ENCODE measurements around the gene NRP2.
A peak's percentile ranks its signal among the peaks of the same experiment; 100 is the strongest.

NRP2 gene

DNA sequence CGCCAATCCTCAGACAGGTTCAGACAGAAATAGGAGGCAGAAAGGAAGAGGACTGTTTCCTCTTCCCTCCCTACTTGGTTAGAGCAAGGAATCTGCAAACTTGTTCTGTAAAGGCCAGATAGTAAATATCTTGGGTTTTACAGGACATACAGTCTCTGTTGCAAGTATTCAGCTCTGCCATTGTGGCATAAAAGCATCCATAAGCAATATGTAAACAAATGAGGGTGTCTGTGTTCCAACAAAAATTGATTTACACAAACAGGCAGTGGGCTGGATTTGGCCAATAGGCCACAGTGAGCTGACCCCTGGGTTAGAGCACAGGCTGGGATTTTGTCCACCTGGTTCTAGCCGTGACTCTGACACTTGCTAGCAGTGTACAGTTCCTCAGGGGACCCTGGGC lies 89.4 kb downstream of the NRP2 start:
- no peaks in the 10 kb centered on the region for H3K9me3 ChIP-seq (ENCODE audit: insufficient read depth, low read depth, low read length)
- H3K4me3 ChIP-seq (ENCODE audit: low read length, poor library complexity, severe bottlenecking): no peak overlapping the region
- H3K79me2 ChIP-seq (ENCODE audit: insufficient read depth, low read length): no peaks in the 10 kb centered on the region
- H3K4me2 ChIP-seq (ENCODE audit: low read depth, low read length, poor library complexity, severe bottlenecking): peak overlapping the region; percentile 7
- H3K9ac ChIP-seq (ENCODE audit: low read depth, low read length, poor library complexity, severe bottlenecking): no peak overlapping the region
- no peaks in the 10 kb centered on the region for H3K9me2 ChIP-seq (replicated peaks; ENCODE audit: low read depth, low read length)
- H3K4me1 ChIP-seq (ENCODE audit: insufficient read depth, low read length, poor library complexity, severe bottlenecking): peaks cover 49% of the 10 kb centered on the region
- H2AFZ ChIP-seq (ENCODE audit: low read length): no peak overlapping the region
- no peak for TF ChIP-seq EZH2phosphoT487 (IDR thresholded peaks at IDR 0.05; ENCODE audit: borderline replicate concordance)
- TF ChIP-seq, protein P1, sequence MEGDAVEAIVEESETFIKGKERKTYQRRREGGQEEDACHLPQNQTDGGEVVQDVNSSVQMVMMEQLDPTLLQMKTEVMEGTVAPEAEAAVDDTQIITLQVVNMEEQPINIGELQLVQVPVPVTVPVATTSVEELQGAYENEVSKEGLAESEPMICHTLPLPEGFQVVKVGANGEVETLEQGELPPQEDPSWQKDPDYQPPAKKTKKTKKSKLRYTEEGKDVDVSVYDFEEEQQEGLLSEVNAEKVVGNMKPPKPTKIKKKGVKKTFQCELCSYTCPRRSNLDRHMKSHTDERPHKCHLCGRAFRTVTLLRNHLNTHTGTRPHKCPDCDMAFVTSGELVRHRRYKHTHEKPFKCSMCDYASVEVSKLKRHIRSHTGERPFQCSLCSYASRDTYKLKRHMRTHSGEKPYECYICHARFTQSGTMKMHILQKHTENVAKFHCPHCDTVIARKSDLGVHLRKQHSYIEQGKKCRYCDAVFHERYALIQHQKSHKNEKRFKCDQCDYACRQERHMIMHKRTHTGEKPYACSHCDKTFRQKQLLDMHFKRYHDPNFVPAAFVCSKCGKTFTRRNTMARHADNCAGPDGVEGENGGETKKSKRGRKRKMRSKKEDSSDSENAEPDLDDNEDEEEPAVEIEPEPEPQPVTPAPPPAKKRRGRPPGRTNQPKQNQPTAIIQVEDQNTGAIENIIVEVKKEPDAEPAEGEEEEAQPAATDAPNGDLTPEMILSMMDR (conservative IDR thresholded peaks at IDR 0.05; ENCODE audit: low read length): no peak
- H3K27me3 ChIP-seq (ENCODE audit: insufficient read depth, low read length, poor library complexity, severe bottlenecking): no peaks in the 10 kb centered on the region
- no peaks in the 10 kb centered on the region for H4K20me1 ChIP-seq (ENCODE audit: insufficient read depth, low read length, poor library complexity, severe bottlenecking)
- H3K36me3 ChIP-seq (ENCODE audit: insufficient read depth, low read length): no peaks in the 10 kb centered on the region
- no peaks in the 10 kb centered on the region for H3F3A ChIP-seq (ENCODE audit: low read depth)

DNA sequence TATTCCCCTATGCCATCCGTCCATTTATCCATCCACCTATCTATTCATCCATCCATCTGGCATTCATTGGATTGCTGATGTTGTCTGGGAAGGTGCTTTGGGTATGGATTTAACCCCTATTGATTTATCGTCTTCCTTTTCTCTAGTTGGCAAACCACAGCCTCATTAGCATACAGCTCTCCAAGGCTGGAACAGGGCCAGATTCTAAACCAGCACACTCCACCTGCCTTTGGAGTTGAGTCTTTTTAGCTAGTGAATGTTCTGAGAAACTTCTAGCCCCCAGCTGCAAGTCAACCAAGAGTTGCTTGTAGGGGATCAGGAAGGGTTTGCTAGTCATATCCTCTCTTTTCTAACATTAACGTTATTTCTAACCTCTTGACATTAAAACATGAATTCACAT lies 90.7 kb downstream of the NRP2 start:
- no peaks in the 10 kb centered on the region for H3K9me3 ChIP-seq (ENCODE audit: insufficient read depth, low read depth, low read length)
- H3F3A ChIP-seq (ENCODE audit: low read depth): no peaks in the 10 kb centered on the region
- H3K4me2 ChIP-seq (ENCODE audit: low read depth, low read length, poor library complexity, severe bottlenecking): no peak overlapping the region
- H3K36me3 ChIP-seq (ENCODE audit: insufficient read depth, low read length): no peaks in the 10 kb centered on the region
- H3K27me3 ChIP-seq (ENCODE audit: insufficient read depth, low read length, poor library complexity, severe bottlenecking): no peaks in the 10 kb centered on the region
- H3K9ac ChIP-seq (ENCODE audit: low read depth, low read length, poor library complexity, severe bottlenecking): no peak overlapping the region
- H3K79me2 ChIP-seq (ENCODE audit: insufficient read depth, low read length): no peaks in the 10 kb centered on the region
- no peak overlapping the region for H3K4me3 ChIP-seq (ENCODE audit: low read length, poor library complexity, severe bottlenecking)
- H2AFZ ChIP-seq (ENCODE audit: low read length): no peak overlapping the region
- H4K20me1 ChIP-seq (ENCODE audit: insufficient read depth, low read length, poor library complexity, severe bottlenecking): no peaks in the 10 kb centered on the region
- no peak for TF ChIP-seq EZH2phosphoT487 (IDR thresholded peaks at IDR 0.05; ENCODE audit: borderline replicate concordance)
- TF ChIP-seq, protein P1 (conservative IDR thresholded peaks at IDR 0.05; ENCODE audit: low read length): no peak
- H3K4me1 ChIP-seq (ENCODE audit: insufficient read depth, low read length, poor library complexity, severe bottlenecking): peaks cover 49% of the 10 kb centered on the region
- H3K9me2 ChIP-seq (replicated peaks; ENCODE audit: low read depth, low read length): no peaks in the 10 kb centered on the region

DNA sequence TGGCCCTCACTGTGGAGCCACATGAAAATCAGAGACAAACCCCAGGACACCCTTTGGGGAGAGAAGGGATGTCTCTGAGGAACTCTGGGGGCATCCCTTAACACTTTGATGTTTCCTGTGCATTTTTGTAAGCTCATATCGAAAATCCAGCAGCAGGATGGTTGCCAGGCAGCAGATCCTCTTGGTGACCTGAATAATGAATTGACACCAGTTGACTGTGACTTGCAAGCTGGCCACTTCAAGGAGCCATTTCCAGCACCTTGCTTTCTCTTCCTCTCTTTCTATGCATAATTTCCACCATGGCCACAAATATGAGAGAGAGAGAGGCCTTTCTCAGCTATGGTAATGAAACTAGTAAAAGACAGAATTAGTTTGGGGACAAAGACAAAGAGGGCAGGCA lies 91.7 kb downstream of the NRP2 start:
- TF ChIP-seq, protein P1 (conservative IDR thresholded peaks at IDR 0.05; ENCODE audit: low read length): no peak
- TF ChIP-seq EZH2phosphoT487 (IDR thresholded peaks at IDR 0.05; ENCODE audit: borderline replicate concordance): no peak
- no peak overlapping the region for H3K4me2 ChIP-seq (ENCODE audit: low read depth, low read length, poor library complexity, severe bottlenecking)
- H3K79me2 ChIP-seq (ENCODE audit: insufficient read depth, low read length): no peaks in the 10 kb centered on the region
- H3K4me3 ChIP-seq (ENCODE audit: low read length, poor library complexity, severe bottlenecking): no peak overlapping the region
- no peaks in the 10 kb centered on the region for H3K9me3 ChIP-seq (ENCODE audit: insufficient read depth, low read depth, low read length)
- H3F3A ChIP-seq (ENCODE audit: low read depth): no peaks in the 10 kb centered on the region
- H3K9me2 ChIP-seq (replicated peaks; ENCODE audit: low read depth, low read length): no peaks in the 10 kb centered on the region
- no peaks in the 10 kb centered on the region for H3K36me3 ChIP-seq (ENCODE audit: insufficient read depth, low read length)
- H3K4me1 ChIP-seq (ENCODE audit: insufficient read depth, low read length, poor library complexity, severe bottlenecking): peaks cover 59% of the 10 kb centered on the region
- no peaks in the 10 kb centered on the region for H4K20me1 ChIP-seq (ENCODE audit: insufficient read depth, low read length, poor library complexity, severe bottlenecking)
- H3K9ac ChIP-seq (ENCODE audit: low read depth, low read length, poor library complexity, severe bottlenecking): no peak overlapping the region
- no peaks in the 10 kb centered on the region for H3K27me3 ChIP-seq (ENCODE audit: insufficient read depth, low read length, poor library complexity, severe bottlenecking)
- no peak overlapping the region for H2AFZ ChIP-seq (ENCODE audit: low read length)
